ENCODE measurements around the gene COL11A2. TPM values are rescaled to one million over a fixed set of nuclear protein-coding genes. Genes with fewer than 3 reads are reported as not detected.

COL11A2 gene
- total and polyA plus RNA-seq, 7 donors = 0.27 to 1.3 (median 0.57) TPM

DNA sequence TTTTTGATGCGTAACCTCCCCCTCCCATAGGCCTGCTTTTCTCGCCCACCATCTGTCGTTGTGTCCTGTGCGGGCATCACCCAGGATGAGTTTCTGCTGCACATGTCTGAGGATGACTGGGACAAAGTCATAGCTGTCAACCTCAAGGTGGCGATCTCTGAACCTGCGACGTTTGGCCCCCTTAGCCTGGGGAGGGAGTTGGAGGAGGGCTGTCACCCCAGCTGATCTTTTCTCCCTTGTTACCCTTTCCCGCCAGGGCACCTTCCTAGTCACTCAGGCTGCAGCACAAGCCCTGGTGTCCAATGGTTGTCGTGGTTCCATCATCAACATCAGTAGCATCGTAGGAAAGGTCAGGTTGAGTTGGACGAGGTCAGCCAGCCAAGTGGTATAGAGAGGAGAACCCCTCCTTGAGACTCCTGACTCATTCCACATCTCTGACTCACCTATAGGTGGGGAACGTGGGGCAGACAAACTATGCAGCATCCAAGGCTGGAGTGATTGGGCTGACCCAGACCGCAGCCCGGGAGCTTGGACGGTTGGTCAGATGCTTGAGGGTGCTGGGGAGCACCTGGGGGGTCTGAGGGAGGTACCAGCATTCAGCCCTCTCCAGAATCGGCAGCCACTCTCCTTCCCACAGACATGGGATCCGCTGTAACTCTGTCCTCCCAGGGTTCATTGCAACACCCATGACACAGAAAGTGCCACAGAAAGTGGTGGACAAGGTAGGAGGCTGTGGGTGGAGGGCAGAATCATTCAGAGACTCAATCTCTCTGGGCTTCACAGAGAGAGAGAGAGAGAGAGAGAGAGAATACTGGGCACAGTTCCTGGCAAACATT lies 13.1 kb upstream of the COL11A2 start:
- H3K27me3 ChIP-seq (ENCODE audit: insufficient read depth in 3 of 3, low read length in 2 of 3) = no peaks in the 10 kb centered on the region
- ATAC-seq = no peak
- WGBS, 3 donors = 51 to 57% (median 56%) methylated on average over 17 of the region's 17 CpGs
- intact Hi-C loops (cut with DNase I) = loop anchor here in 1 of 2 donors (5.0 to 10.0 kb wide), 2 partner anchors 42 to 209 kb away; partner anchors contain the start of genes CUTA and PHF1
- TF ChIP-seq CTCF (IDR thresholded peaks at IDR 0.05) = no peak
- H3K27ac ChIP-seq = peak overlapping the region; percentile 80
- peaks cover 21% of the 10 kb centered on the region for H3K4me1 ChIP-seq
- no peaks in the 10 kb centered on the region for H3K9me3 ChIP-seq
- H3K4me3 ChIP-seq = peak overlapping the region; percentile 90
- peaks cover 6 to 36% of the 10 kb centered on the region in 2 donors for H3K36me3 ChIP-seq (ENCODE audit: insufficient read depth in 1 of 2, low read depth in 1 of 2)
- peak in 1 of 2 donors; percentile 46 for DNase-seq

- Histone ChIP-seq H3K9me3 (no peaks in the 10 kb centered on the region), H3K27me3 (ENCODE audit: insufficient read depth in 3 of 3, low read length in 2 of 3) (no peaks in the 10 kb centered on the region), H3K36me3 (ENCODE audit: insufficient read depth in 1 of 2, low read depth in 1 of 2) (peaks cover 6 to 28% of the 10 kb centered on the region in 2 donors), H3K27ac (peak within 1 kb of the TSS; percentile 80), H3K4me1 (peaks cover 22% of the 10 kb centered on the region), H3K4me3 (peak within 1 kb of the TSS; percentile 90)
- ATAC-seq (peak; percentile 72 to 75 (median 73)), DNase-seq (peak; percentile 96 to 98)
- intact Hi-C loops (cut with DNase I) = loop anchor here (5.0 to 10.0 kb wide), 3 partner anchors 43 to 232 kb away; partner anchors contain the start of genes CUTA (in 1 of the 2) and PHF1 (in 1 of the 2)
- WGBS, 3 donors = 1% methylated on average over 38 to 48 of the region's 48 CpGs
- TF ChIP-seq CTCF (IDR thresholded peaks at IDR 0.05) = no peak
These were observed 12.3 kb upstream of the COL11A2 start, which contains the start of gene HSD17B8 for GRCh38 chr6:33204415-33205190. TSS of gene HSD17B8 (plus strand) at chr6:33204655. CDS start at chr6:33204669, 14 bp downstream.

DNA sequence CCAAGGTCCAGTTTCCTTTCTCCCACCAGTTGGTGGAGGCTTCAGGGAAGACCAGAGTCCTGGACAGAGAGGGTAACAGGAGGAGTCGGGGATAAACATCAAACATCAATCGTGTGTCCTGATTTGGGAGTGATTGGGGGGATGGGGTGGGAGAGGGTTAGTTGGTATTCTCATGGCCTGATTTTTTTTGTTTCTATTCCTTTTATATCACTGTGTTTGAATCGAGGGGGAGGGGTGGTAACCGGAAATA lies 11.8 kb upstream of the COL11A2 start:
- no peak for TF ChIP-seq CTCF (IDR thresholded peaks at IDR 0.05)
- Histone ChIP-seq H3K9me3 (no peaks in the 10 kb centered on the region), H3K27ac (peak overlapping the region; percentile 80), H3K36me3 (ENCODE audit: insufficient read depth in 1 of 2, low read depth in 1 of 2) (peaks cover 6 to 25% of the 10 kb centered on the region in 2 donors), H3K4me1 (peaks cover 26% of the 10 kb centered on the region), H3K27me3 (ENCODE audit: insufficient read depth in 3 of 3, low read length in 2 of 3) (no peaks in the 10 kb centered on the region), H3K4me3 (peak overlapping the region; percentile 90)
- intact Hi-C loops (cut with DNase I) = loop anchor here (5.0 to 10.0 kb wide), 2 partner anchors 211 to 232 kb away; partner anchors contain the start of genes CUTA (in 1 of the 2) and PHF1 (in 1 of the 2)
- DNase-seq = no peak
- WGBS, 3 donors = 2 to 8% (median 5%) methylated on average over 4 of the region's 4 CpGs
- no peak for ATAC-seq

GRCh38 chr6:33203443-33204164 lies 11.3 kb upstream of the COL11A2 start:
- Histone ChIP-seq H3K27me3 (ENCODE audit: insufficient read depth in 3 of 3, low read length in 2 of 3) (no peaks in the 10 kb centered on the region), H3K36me3 (ENCODE audit: insufficient read depth in 1 of 2, low read depth in 1 of 2) (peaks cover 6 to 25% of the 10 kb centered on the region in 2 donors), H3K27ac (no peak overlapping the region), H3K9me3 (no peaks in the 10 kb centered on the region), H3K4me3 (peak overlapping the region; percentile 90), H3K4me1 (peaks cover 26% of the 10 kb centered on the region)
- TF ChIP-seq CTCF (IDR thresholded peaks at IDR 0.05) = no peak
- intact Hi-C loops (cut with DNase I) = loop anchor here (5.0 to 10.0 kb wide), 2 partner anchors 211 to 231 kb away; partner anchors contain the start of genes CUTA (in 1 of the 2) and PHF1 (in 1 of the 2)
- ATAC-seq (no peak), DNase-seq (peak in 1 of 2 donors; percentile 40)
- WGBS, 3 donors = 84 to 85% (median 85%) methylated on average over 7 of the region's 7 CpGs

Data from psoas muscle (tissue), 8 donors.